ENCODE measurements around the gene TBL3.

DNA sequence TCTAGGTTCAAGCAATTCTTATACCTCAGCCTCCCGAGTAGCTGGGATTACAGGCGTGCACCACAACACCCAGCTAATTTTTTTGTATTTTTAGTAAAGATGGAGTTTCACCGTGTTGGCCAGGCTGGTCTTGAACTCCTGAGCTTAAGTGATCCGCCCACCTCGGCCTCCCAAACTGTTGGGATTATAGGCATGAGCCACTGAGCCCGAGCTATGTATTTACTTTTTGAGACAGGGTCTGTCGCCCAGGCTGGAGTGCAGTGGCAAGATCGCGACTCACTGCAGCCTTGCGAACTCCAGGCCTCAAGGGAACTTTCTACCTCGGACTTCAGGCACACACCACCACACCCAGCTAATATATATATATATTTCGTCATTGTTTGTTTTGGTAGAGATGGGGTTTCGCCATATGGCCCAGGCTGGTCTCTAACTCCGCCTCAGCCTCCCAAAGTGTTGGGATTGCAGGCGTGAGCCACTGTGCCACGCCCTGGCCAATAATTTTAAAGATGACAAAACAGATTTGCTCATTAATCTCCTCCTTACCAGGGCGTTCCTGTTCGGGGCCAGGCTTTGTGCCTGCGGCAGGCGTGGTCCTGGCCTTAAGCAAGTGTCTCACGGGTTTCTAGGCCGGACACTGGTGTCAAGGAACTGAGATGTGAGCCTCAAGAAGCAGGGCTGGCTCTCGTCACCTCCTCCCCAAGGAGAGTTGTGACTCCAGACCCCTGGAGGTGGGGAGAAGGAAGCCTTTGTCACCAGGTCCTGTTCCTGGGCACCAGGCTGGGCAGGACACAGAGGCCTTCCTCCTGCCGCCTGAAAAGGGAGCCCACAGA is 43.5 kb downstream of the TBL3 start:
- TF ChIP-seq, protein P1, sequence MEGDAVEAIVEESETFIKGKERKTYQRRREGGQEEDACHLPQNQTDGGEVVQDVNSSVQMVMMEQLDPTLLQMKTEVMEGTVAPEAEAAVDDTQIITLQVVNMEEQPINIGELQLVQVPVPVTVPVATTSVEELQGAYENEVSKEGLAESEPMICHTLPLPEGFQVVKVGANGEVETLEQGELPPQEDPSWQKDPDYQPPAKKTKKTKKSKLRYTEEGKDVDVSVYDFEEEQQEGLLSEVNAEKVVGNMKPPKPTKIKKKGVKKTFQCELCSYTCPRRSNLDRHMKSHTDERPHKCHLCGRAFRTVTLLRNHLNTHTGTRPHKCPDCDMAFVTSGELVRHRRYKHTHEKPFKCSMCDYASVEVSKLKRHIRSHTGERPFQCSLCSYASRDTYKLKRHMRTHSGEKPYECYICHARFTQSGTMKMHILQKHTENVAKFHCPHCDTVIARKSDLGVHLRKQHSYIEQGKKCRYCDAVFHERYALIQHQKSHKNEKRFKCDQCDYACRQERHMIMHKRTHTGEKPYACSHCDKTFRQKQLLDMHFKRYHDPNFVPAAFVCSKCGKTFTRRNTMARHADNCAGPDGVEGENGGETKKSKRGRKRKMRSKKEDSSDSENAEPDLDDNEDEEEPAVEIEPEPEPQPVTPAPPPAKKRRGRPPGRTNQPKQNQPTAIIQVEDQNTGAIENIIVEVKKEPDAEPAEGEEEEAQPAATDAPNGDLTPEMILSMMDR (IDR thresholded peaks at IDR 0.05): no peak
- TF ChIP-seq ZFX (IDR thresholded peaks at IDR 0.05; ENCODE audit: borderline replicate concordance): no peak
